ENCODE measurements around the gene SERPINA3.

SERPINA3 gene

GRCh38 chr14:94659901-94660300 is 47.7 kb downstream of the SERPINA3 start:
- DNase-seq: no peak

DNA sequence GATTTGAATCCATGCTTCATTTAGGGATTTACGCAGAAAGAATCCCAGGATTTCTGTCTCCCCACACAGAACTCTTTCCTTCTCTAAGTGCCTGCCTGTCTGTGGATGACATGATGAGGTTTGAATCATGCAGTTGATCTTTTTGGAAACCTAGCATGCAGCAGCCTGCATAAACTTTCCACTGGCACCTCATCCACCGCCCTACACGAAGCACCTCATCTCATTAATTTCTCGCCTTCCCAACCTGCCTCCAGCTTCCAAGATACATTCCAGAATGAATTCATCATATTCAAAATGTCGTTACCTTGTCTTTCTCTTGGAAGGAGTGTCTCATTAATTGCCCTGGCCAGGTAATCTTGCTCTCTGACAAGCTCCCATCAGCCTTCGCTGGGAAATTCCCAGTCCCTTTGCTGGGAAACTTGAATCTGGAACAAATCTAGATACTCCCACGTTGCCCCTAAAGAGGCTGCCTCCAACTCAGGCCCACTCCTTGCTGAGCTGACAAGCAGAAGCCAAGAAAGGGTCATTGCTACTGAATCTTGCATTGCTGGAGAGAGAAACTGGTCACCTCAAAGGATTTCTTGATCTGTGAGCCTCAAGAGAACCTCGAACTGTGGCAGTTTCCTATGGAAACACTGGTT is 48.2 kb downstream of the SERPINA3 start:
- DNase-seq: no peak

GRCh38 chr14:94663538-94663937 is 51.3 kb downstream of the SERPINA3 start:
- no peak for DNase-seq

DNA sequence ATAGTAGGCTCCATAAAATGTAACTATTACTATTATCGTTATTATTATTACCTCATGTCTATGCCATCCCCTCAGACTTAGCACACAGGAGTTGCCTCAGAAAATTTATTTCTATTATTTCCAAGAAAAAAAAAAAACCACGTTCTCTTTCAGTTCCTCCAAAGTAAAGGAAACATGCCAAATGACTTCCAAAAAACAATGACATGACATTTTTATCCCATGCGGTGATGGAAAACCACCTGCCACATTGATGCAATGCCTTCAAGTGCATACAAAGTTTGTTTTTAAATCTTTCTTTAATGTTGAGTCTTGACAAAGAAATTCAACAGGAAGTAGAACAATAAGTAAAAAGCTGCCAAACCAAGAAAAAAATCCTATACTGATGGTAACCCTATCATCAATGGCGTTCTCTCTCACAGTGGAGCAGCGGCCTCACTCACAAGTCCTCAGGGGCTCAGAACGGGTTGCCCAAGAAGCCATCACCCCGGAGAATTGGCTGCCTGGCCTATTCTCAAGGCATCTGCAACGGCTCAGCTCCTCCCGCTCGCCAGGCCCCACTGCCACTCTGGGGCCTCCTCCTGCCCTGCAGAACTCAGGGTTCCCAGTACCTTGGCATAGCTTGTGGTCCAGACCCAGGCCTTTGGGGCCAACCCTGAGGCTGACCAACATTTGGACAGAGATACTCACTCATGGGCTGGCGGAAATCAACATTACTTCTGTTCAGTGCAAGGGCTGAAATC is 51.9 kb downstream of the SERPINA3 start:
- DNase-seq: no peak

- no peak for DNase-seq
These were observed 52.9 kb downstream of the SERPINA3 start for GRCh38 chr14:94665121-94665520.

GRCh38 chr14:94665544-94665943 is 53.4 kb downstream of the SERPINA3 start:
- no peak for DNase-seq

DNA sequence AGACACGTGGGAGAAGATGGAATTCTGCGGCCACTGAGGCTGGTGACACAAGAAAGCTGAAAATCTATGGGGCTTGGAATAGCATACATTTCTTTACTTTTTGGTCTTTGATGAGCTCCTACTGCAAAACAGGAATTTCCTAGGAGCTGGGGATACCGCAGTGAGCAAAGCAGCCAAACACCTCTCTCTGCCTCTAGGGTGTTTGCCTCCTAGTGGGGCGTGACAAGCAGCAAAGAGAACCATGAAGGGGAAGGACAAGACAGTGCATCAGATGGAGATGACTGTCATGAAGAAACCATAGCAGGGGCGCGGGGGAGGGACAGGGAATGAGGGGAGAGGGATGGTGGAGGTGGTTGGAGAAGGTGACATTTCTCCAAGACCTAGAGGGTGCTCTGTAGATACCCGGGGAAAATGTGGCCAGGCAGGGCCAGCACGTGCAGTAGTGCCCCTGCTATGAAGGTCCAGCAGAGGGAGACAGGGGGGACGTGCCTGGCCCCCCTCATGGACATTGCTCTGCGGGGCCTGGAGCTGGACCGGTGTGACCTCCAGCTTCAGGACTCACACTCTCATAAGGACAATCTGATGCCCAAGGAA is 58.6 kb downstream of the SERPINA3 start:
- DNase-seq: no peak

DNA sequence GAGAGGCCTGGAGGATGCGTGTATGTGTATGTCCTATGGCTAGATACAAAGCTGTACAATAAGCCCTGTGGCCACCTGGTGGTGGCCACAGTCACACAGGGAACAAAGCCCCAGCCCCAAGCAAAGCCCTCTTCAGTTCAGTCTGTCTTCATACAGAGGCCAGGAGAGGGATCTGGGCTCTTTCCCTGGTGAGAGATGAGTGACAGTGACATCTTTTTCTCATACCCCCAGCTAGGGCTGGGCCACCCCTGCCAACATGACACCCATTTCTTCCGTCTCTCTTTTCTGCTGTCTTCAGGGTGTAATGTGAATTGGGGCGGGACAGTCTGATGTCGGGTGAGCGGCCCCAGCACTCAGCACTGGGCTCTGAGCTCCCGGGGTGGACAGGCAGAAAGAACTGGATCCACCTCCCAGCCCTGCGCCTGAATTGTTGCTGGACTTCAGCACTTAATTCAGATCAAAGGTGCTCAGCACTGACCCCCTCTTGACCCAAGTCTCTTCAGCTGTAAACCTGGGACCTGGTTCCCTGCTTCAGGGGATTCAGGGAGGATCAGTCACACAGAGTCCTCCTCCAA is 59.8 kb downstream of the SERPINA3 start:
- no peak for DNase-seq

DNA sequence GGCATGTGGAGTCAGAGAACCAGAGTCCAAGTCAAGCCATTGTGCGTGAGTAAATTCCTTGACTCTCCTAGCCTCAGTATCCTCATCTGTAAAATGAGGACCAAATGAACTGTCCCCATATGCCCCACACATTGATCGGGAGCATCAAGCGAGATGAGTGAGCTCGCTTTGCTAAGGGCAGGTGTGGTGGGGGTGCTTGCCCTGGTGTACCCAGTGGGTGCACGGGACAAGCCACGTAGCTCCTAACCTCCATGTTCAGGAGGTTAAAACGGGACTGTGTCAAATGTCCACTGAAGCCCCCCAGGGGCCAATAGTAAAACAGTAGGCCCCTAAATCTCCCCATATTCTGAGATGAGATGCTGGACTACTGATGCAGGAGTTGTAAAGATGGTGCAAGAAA is 60.9 kb downstream of the SERPINA3 start:
- DNase-seq: no peak
